ENCODE results near the gene NFIB. TPM values are rescaled to one million over a fixed set of nuclear protein-coding genes. Genes with fewer than 3 reads are reported as not detected.

NFIB gene
- total RNA-seq, 1 experiment from 2014 or later = 14.3 TPM

DNA sequence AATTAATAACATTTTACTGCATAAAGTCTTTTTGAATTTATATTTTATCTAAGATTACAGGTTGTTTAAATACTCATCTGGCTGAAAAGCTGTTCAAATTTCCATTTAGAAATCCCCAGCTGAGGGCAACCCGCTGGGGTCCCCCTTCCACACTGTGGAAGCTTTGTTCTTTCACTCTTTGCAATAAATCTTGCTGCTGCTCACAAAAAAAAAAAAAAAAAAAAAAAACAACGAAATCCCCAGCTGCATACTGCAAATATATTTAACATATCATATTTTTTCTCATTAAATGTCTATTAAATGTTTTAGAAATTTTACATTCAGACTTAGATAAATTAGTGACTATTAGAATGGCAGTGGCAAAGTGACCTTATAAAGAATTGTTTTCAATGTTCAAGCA, 172.2 kb downstream of the NFIB start:
- Mint-ChIP-seq H3K27me3 (ENCODE audit: low read depth) (no peaks in the 10 kb centered on the region), H3K9me3 (no peaks in the 10 kb centered on the region), H3K4me1 (peaks cover 0 to 3% of the 10 kb centered on the region in 2 experiments; a peak in 2 of 4 replicates), H3K36me3 (ENCODE audit: insufficient read depth in 1 of 3, low read depth in 3 of 3) (peaks cover 0 to 9% (median 5%) of the 10 kb centered on the region in 3 experiments; a peak in 4 of 7 replicates), H3K27ac (no peak overlapping the region), H3K4me3 (no peak overlapping the region)
- no peak overlapping the region for H3K14ac ChIP-seq (ENCODE audit: insufficient read depth, low read length)
- no peak overlapping the region for H2BK15ac ChIP-seq (ENCODE audit: low read depth, low read length)
- H2AK5ac ChIP-seq (ENCODE audit: insufficient read length, low read length) = no peak overlapping the region
- no peak overlapping the region for H3K18ac ChIP-seq (ENCODE audit: insufficient read length, low read depth, low read length)
- no peak overlapping the region for H3K4me2 ChIP-seq (ENCODE audit: insufficient read depth, insufficient read length, low read length)
- H2BK5ac ChIP-seq (ENCODE audit: insufficient read length, low read length) = no peak overlapping the region
- TF ChIP-seq, protein P1, sequence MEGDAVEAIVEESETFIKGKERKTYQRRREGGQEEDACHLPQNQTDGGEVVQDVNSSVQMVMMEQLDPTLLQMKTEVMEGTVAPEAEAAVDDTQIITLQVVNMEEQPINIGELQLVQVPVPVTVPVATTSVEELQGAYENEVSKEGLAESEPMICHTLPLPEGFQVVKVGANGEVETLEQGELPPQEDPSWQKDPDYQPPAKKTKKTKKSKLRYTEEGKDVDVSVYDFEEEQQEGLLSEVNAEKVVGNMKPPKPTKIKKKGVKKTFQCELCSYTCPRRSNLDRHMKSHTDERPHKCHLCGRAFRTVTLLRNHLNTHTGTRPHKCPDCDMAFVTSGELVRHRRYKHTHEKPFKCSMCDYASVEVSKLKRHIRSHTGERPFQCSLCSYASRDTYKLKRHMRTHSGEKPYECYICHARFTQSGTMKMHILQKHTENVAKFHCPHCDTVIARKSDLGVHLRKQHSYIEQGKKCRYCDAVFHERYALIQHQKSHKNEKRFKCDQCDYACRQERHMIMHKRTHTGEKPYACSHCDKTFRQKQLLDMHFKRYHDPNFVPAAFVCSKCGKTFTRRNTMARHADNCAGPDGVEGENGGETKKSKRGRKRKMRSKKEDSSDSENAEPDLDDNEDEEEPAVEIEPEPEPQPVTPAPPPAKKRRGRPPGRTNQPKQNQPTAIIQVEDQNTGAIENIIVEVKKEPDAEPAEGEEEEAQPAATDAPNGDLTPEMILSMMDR (conservative IDR thresholded peaks at IDR 0.05) = no peak
- no peak overlapping the region for H2BK120ac ChIP-seq (ENCODE audit: low read depth, low read length, poor library complexity, severe bottlenecking)
- WGBS (ENCODE audit: extremely low coverage, insufficient read length, low lambda C conversion rate) = 100% methylated on average over 1 of the region's 2 CpGs
- no peak overlapping the region for H4K91ac ChIP-seq (ENCODE audit: insufficient read length, low read depth, low read length)
- H3K9me3 ChIP-seq (ENCODE audit: control insufficient read depth, low read depth, low read length) = no peaks in the 10 kb centered on the region
- H2BK20ac ChIP-seq (ENCODE audit: low read depth, low read length, poor library complexity, severe bottlenecking) = no peak overlapping the region
- no peak overlapping the region for H2AFZ ChIP-seq (ENCODE audit: low read length)
- no peak overlapping the region for H3K4ac ChIP-seq (ENCODE audit: low read depth, low read length)
- no peak overlapping the region for H4K5ac ChIP-seq (ENCODE audit: insufficient read length, low read depth, low read length)
- H3K27ac ChIP-seq (ENCODE audit: insufficient read length, low read depth, low read length) = no peak overlapping the region
- H3K23ac ChIP-seq (ENCODE audit: insufficient read length, low read depth, low read length) = no peak overlapping the region
- no peaks in the 10 kb centered on the region for H3K4me1 ChIP-seq (ENCODE audit: insufficient read depth, low read length)
- no peaks in the 10 kb centered on the region for H3K27me3 ChIP-seq (ENCODE audit: insufficient read depth, low read length)
- H3K23me2 ChIP-seq (ENCODE audit: insufficient read length, low read depth, low read length, poor library complexity, severe bottlenecking) = no peaks in the 10 kb centered on the region
- no peak overlapping the region for H4K8ac ChIP-seq (replicated peaks; ENCODE audit: insufficient read length, low read depth, low read length)
- no peak overlapping the region for H3T11ph ChIP-seq (ENCODE audit: low read length)
- no peak overlapping the region for H3K56ac ChIP-seq (ENCODE audit: insufficient read length, low read depth, low read length)
- no peaks in the 10 kb centered on the region for H4K20me1 ChIP-seq (ENCODE audit: control insufficient read depth, insufficient read depth, insufficient read length)
- H3K79me2 ChIP-seq (ENCODE audit: insufficient read depth, low read length) = no peaks in the 10 kb centered on the region
- H2BK12ac ChIP-seq (ENCODE audit: insufficient read length, low read depth, low read length) = no peak overlapping the region
- no peak for DNase-seq
- H3K9ac ChIP-seq (ENCODE audit: extremely low read depth, insufficient read length, low read length) = no peak overlapping the region
- no peaks in the 10 kb centered on the region for H3K79me1 ChIP-seq (ENCODE audit: insufficient read depth, low read depth, low read length, poor library complexity, severe bottlenecking)

Measured in H9 (cell line).